HL-60 (cell line): Measurements from ENCODE around the gene SETD1B.

Experiments used
- POLR2AphosphoS5 ChIP-seq: IDR thresholded peaks from 2 replicates; pipeline ENCODE4 v1.6.1; 2012; ENCODE audit warnings: low read depth
- REST ChIP-seq: IDR thresholded peaks from 2 replicates; pipeline ENCODE4 v1.6.1; 2012; ENCODE audit warnings: low read depth; ENCODE audit not compliant: insufficient replicate concordance
- TF ChIP-seq, protein P1 (sequence below): IDR thresholded peaks from one replicate; pipeline ENCODE4 v1.5.1; 2011; ENCODE audit warnings: low read length, control low read depth, inconsistent platforms; ENCODE audit not compliant: insufficient read depth

DNA sequence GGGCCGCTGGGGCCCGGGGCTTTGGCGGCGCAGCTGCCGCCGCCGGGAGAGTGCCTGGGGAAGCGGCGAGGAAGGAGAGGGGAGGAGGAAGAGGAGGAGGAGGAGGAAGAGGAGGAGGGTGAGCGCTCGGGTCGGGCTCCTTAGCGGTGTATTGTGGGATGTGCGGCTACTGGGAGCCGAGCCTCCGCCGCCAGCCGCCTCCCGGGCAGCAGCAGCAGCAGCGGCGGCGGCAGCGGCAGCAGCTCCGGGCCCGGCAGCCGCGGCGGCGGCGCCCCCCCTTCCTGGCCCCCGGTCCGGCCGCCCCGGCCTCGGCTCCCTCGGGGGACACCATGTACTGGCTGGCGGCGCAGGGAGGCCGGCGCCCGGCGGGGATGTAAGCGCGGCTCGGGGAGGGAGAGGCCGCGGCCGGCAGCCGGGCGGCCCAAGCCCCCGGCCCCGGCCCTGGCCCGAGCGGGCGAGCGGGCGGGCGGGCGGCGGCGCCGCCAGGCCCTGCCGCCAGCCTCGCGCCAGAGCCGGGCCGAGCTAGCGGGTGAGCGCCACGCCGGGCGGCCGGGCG, at the start of gene SETD1B:
- TF ChIP-seq, protein P1, sequence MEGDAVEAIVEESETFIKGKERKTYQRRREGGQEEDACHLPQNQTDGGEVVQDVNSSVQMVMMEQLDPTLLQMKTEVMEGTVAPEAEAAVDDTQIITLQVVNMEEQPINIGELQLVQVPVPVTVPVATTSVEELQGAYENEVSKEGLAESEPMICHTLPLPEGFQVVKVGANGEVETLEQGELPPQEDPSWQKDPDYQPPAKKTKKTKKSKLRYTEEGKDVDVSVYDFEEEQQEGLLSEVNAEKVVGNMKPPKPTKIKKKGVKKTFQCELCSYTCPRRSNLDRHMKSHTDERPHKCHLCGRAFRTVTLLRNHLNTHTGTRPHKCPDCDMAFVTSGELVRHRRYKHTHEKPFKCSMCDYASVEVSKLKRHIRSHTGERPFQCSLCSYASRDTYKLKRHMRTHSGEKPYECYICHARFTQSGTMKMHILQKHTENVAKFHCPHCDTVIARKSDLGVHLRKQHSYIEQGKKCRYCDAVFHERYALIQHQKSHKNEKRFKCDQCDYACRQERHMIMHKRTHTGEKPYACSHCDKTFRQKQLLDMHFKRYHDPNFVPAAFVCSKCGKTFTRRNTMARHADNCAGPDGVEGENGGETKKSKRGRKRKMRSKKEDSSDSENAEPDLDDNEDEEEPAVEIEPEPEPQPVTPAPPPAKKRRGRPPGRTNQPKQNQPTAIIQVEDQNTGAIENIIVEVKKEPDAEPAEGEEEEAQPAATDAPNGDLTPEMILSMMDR, result no peak
- TF ChIP-seq REST (no peak), POLR2AphosphoS5 (0 out of 2 replicates have a peak, but pooled peaks have one; percentile 28)
